AG09319 (cell line): ENCODE results near the gene TPD52L3.

Experiments
- DNase-seq: peaks from one replicate; pipeline ENCODE4 v3.0.0-alpha.2; 2010; ENCODE audit warnings: low read depth; ENCODE audit errors: extremely low read depth
- TF ChIP-seq, protein P1 (sequence below): IDR thresholded peaks from 2 replicates; pipeline ENCODE4 v1.5.1; 2011; ENCODE audit warnings: low read depth, mild to moderate bottlenecking, inconsistent platforms, low read length, moderate library complexity

Gene TPD52L3

DNA sequence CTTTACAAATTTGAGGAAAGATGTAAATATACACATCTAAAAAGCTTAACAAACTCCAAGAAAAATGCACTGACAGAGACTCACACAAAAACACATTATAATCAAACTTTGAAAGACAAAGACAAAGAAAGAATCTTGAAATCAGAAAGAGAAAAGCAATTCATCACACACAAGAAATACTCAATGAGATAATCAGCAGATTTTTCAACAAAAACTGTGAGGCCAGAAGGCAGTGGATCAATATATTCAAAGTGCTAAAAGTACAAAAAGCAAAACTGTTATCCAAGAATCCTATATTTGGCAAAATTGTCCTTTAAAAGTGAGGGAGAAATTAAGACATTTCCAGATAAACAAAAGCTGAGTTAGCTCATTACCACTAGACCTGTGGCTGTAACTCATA lies 6.1 kb downstream of the TPD52L3 start:
- DNase-seq, result no peak
- TF ChIP-seq, protein P1, sequence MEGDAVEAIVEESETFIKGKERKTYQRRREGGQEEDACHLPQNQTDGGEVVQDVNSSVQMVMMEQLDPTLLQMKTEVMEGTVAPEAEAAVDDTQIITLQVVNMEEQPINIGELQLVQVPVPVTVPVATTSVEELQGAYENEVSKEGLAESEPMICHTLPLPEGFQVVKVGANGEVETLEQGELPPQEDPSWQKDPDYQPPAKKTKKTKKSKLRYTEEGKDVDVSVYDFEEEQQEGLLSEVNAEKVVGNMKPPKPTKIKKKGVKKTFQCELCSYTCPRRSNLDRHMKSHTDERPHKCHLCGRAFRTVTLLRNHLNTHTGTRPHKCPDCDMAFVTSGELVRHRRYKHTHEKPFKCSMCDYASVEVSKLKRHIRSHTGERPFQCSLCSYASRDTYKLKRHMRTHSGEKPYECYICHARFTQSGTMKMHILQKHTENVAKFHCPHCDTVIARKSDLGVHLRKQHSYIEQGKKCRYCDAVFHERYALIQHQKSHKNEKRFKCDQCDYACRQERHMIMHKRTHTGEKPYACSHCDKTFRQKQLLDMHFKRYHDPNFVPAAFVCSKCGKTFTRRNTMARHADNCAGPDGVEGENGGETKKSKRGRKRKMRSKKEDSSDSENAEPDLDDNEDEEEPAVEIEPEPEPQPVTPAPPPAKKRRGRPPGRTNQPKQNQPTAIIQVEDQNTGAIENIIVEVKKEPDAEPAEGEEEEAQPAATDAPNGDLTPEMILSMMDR, result no peak

DNA sequence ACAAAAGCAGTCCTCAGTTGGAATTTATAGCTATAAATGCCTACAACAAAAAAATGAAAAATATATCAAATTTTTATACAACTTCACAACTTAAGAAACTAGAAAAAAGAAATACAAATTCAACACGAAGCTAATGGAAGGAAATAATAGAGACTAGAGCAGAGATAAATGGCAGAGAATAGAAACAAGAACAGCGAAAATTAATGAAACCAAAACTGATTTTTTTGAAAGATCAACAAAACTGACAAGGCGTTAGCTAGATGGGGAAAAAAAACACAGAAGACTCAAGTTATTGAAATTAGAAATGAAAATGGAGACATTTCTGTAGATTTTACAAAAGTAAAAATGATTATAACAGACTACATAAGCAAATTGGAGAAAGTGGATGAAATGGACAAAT lies 20.6 kb downstream of the TPD52L3 start:
- DNase-seq, result no peak
- TF ChIP-seq, protein P1, result no peak

DNA sequence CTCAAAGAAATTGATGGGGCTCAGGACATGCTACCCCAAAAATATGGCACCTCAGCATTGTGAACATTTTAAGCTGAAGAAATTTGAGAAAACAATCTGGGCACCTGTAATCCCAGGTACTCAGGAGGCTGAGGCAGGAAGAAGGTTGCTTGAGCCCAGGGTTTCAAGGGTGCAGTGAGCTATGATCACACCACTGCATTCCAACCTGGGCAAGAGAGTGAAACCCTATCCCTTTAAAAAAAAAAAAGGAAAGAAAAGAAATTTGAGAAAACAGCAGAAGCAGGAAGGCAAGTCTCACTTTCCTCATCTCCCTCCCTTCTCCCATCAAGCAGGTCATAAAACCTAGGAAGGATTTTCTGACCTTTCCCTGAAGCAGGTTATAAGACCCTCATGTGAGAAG lies 23.6 kb downstream of the TPD52L3 start:
- no peak for DNase-seq
- TF ChIP-seq, protein P1, result no peak

DNA sequence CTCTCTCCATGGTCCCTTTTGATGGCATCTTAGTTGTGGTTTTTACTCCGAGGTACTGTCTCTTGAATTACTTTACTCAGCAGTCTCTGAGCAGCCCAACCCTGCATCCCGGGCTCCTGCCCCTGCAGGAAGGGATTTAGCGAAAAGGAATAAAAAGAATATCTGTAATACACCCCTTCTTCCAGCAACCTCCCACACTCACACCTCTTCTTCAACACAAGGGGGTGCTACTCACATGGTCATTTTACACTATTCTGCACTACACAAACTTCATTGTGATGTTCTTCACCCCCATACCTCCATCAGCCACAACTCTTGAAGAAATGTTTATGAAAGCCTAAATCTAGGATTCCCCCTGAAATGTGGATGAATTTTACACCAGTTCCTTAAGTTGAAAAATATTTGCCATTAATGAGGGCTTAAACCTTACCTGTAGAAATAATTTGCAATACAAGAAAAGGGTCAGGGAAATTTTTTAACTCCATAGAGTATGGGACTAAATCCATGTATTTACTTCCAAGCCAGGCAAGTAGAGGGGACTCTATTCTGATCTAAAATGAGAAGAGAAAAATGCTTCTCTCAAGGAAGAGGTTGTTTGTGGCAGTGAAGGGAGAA lies 26.0 kb downstream of the TPD52L3 start:
- peak; percentile 38 for DNase-seq
- TF ChIP-seq, protein P1, result peak; percentile 71

DNA sequence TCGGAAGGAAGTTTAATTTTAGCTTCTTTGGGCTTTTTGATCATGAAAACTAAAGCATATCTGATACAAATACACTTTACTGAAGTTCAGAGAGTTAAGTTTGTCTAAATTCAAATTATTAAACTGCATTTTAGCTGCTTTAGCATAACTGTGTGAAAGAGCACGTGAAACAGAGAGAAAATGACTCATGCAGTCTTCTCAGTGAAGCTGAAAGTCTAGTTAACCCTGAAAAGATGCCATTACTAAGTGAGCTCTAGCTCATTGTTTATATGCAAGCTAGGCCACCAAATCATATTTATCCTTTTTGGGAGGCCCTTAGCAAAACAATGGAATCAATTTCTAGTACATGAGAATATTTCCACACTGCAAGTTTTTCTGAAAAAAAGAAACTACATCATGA lies 27.6 kb downstream of the TPD52L3 start:
- TF ChIP-seq, protein P1, result no peak
- DNase-seq, result peak; percentile 39

DNA sequence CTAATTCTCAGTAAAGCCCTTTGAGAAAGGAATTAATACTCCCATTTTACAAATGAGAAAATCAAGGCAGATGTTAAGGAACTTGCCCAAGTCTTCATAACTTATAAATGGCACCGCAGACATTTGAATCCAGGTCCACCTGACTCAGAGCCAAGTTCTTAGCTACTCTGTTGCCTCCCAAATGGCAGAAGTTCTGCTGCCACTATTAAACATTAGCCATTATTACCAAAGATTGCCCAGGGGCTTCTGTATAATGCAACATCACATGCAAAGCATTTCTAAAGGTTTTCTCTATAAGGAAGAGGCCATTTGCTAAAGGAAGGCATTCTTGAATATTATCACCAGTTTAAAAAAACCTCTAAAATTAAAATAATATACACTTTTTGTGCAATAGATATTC lies 28.3 kb downstream of the TPD52L3 start:
- no peak for DNase-seq
- TF ChIP-seq, protein P1, result no peak

DNA sequence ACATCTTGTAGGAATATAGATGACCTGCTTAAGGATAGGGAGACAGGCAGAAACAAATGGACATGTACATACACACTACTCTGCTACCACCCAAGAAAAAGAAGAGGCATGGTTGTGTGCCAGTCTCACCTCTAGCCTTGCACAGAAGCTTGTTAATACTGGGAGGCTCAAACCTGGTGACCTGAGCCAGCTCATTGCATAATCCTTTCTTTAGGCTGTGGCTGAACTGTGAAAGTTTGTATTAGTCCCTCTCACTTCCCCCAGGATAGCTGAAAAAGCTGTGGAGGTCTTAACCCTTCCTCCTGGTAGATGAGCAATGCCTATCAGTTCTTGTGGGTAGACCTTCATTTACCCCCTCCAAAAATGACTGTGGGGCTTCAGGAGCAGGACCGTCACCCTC lies 28.7 kb downstream of the TPD52L3 start:
- TF ChIP-seq, protein P1, result no peak
- no peak for DNase-seq
